Bone marrow (tissue), 2 donors: ENCODE data around the gene NPVF.

Experiments used
- DNase-seq, 2 donors: peaks; one replicate each; lab custom pipeline; 2025; lab: John Stamatoyannopoulos, UW

Gene NPVF, protein sequence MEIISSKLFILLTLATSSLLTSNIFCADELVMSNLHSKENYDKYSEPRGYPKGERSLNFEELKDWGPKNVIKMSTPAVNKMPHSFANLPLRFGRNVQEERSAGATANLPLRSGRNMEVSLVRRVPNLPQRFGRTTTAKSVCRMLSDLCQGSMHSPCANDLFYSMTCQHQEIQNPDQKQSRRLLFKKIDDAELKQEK

DNA sequence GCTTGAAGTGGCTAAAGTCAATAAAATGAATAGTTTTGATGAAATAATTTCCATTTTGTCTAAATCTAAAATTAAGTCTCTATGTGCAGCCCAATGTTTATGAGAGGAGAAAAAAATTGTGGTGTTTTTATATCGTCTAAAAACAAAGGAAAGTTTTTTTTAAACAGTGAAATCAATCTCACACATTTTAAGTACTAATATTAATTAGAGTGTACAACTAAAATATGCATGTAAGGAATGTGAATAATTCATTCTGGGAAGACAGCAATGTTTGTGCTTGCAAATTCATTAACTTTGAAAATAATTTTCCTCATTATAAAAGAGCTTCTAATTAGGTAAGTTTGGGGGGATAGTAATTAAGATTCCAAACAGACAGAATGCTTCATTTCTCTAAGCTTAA is at the start of gene NPVF:
Gene NPVF, minus strand, starts transcription at position 101 of the 400 bp plus-strand sequence. Its CDS starts 47 bp downstream, at position 54.
- DNase-seq: no peak

- DNase-seq: no peak
These were observed 44.0 kb upstream of the NPVF start for GRCh38 chr7:25272265-25272664.

GRCh38 chr7:25263337-25263736 is 35.1 kb upstream of the NPVF start:
- no peak for DNase-seq

- no peak for DNase-seq
These were observed 34.3 kb upstream of the NPVF start for GRCh38 chr7:25262586-25262985.

GRCh38 chr7:25261545-25262140 is 33.4 kb upstream of the NPVF start:
- DNase-seq: no peak

DNA sequence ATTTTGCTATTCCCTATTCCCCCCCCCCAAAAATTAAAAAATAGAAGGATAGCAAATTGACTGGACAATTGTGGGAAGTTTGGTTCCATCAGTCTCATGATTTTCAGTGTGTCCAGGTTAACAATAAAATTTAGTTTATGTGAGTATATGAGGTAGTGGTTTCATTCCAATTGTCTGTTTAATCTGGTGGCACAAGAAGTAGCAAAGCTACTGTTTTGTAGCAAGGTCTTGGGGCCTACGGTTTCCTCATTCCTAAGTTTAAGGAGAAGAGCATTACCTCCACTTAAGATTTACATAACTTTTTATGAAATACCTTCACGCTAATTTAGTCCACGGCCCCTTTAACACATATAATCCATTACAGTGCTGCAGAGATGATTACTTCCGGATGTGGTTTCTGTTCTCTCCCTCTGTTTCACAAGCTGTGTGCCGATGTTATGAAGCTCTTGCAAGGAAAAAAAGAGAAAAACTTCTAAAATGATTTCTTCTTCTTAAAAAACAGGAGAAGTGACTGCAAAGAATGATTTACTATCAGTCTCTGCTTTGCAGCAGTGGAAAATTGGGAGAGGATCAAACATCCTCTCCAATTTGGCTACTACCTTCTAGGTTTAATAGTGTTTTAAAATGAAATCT is 32.7 kb upstream of the NPVF start:
- no peak for DNase-seq

- peak; percentile 2 to 27 for DNase-seq
These were observed 31.4 kb upstream of the NPVF start for GRCh38 chr7:25259487-25260243.

DNA sequence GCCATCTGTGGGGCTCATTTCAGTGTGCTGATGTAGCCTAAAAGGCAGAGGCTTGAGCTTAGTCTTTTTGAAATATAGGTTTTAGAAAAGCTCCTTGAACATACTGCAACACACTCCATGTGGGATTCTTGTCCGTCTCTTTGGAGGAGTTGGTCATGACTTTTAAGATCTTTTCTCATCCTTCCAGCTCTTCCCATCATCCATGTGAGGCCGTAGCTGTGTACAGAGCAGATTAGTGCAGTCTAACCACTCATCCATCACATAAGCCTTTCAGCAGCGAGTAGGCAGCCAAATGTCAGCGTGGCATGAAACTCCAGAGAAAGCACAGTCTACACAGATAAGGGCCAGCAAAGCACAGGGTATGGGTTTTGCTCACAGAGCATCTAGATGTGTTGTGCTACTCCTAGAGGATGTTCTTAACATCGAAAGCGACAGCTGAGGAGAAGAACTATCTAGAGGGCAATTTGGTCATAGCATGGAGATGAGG is 28.1 kb upstream of the NPVF start:
- no peak for DNase-seq

- no peak for DNase-seq
These were observed 27.5 kb upstream of the NPVF start for GRCh38 chr7:25255611-25256332.

- no peak for DNase-seq
These were observed 26.3 kb upstream of the NPVF start for GRCh38 chr7:25254604-25255003.

DNA sequence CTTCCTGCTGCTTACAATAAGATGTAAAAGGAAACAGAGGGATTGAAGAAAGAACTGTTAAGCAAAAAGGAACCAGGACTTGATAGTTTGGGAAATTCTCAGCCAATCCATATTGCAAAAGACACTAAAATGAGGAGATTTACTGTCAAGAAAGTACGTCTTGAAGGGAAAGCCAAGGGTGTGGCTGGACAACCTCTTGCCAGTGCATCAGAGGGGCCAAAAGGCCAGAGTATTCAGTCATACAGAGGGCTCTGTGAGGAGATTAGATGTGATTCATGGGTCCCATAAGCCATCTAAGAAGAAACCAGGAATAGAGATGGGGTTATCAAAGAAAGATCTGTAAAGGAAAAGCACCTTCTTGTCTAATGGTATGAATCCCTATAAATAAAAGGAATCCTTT is 25.4 kb upstream of the NPVF start:
- DNase-seq: no peak

DNA sequence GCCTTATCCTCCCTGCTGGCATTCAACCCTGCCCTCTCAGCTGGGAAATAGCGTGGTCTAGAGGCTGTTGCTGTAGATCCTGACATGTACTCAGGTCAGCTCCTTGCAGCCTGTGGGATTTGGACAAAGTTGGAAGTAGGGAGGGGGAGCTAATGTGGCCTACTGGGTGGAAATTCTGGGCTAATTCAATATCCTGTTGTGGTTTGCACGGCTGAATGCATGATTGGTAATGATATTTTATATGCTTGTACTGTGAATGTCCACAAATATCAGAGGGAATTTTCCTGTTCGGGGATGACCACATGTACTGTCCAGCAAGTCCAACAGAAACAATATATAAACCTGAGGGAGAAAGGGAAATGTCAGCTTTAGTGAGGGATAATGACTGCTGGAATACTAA is 22.1 kb upstream of the NPVF start:
- no peak for DNase-seq

- DNase-seq: no peak
These were observed 21.5 kb upstream of the NPVF start for GRCh38 chr7:25249772-25250171.

GRCh38 chr7:25246306-25246705 is 18.0 kb upstream of the NPVF start:
- DNase-seq: no peak

DNA sequence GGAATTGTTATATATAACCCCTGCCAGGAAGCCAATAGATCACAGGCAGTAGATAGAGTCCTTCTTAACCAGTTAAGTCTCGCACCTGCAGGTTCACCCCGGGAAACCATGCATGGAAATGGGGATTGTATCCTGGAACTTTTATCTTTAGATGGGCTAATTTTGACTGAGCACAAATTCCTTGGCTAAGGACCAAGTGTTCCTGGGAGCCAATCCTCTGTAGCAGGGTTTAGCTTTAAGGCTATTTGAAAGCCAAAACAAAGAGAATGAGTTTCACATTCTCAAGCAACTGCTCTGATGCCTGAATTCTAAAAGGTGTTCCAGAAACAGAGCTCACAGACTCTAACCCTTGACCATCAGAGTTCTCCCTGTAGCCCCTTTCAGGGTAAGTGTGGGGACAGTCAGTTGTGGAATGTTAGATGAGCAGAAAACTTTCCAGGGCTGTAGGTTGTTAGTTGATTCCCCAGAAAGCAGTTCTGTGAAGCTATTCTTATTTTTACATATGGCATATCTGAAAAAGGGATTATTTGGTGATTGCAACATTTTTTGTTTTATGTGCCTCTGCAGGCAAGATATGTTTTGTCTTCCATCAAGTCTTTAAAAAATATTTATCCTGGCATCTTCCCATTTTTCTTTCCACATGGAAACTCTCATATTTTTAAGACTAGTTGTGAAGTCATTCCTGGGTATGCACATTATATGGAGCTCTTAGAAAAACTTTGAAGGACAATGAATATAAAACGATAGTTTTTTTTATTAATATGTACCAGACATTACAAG is 16.2 kb upstream of the NPVF start:
- no peak for DNase-seq

- no peak for DNase-seq
These were observed 14.4 kb upstream of the NPVF start for GRCh38 chr7:25242678-25243077.

DNA sequence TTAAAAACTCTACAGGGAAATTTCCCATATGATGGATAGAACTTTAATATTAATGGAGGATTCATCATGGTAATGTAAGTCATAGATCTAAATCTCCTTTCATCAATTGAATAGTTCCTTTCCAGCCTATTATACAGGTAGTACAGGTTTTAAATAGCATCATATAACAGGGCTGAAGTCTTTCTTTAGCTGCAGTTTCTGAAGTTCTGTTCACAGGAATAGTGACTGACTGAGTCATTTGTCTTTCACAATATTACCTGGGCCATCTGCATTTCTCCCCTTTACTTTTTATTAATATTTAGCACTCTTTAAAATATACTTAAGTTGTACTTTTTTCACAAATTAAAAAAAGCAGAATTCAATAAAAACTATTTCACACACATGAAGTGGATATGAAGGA is 12.6 kb upstream of the NPVF start:
- no peak for DNase-seq

DNA sequence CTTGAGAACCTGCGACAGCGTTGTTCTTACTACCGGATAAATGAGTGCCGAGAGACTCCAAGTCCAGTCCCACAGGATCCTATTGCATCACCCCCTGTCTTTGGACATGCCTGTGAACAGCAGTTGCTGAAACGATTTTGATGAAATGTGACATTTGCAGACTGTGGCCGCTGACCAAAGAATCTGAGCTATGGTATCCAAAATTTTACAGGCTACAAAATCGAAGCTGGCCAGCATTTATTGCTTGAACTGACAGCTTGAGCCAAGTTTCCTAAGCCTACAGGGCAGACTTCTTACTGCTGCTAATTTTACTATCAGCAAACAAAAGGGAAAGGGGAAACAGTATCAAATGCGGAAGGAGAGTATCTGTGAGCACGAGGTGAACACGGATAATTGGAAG is 12.1 kb upstream of the NPVF start:
- DNase-seq: no peak

- DNase-seq: no peak
These were observed 11.6 kb upstream of the NPVF start for GRCh38 chr7:25239888-25240287.

DNA sequence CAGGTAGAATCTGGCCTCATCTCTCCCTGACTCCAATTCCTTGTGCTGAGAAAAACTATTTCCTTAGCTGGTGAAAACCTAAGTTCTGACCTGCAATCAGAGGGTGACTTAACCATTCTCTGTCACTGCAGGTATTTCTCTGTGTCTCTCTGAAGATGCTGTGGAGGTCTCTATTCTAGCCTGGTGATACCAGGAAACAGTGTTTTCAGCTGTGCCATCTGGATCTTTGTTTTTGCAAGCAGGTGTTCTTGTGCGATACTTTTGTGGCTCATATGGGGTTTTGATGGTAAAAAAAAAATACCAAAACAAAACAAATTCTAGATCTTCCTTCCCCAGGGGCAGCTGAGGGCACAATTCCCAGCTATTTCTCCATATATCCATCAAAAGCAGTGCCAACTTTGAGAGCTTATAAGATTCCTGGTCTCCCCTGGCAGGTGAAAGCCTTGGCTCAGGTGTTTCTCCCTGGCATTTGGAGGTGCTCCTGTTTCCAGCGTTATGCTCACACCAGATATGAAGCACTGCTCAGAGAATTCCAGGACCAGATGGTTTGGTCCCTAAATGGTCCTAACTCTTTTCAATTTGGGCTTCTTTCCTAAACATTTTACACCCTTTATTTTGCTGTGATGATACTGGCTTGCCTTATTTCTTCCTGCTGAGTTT is 9.9 kb upstream of the NPVF start:
- no peak for DNase-seq

- DNase-seq: no peak
These were observed 7.2 kb upstream of the NPVF start for GRCh38 chr7:25235471-25235870.
